HG02970 (cell line): Measurements from ENCODE around the gene ABCF3.

ENCODE experiments used
- ATAC-seq: cut with Tn5 transposase; IDR thresholded peaks from one replicate; pipeline ENCODE4 v1.9.1; 2021; ENCODE audit warnings: mild to moderate bottlenecking, moderate library complexity, moderate number of reproducible peaks; ENCODE audit not compliant: unreplicated experiment, low FRiP score

ABCF3 gene

GRCh38 chr3:184242297-184242685, 56.3 kb downstream of the ABCF3 start:
- no peak for ATAC-seq
